WTC11 (cell line): ENCODE measurements around the gene ATG101. TPM values are rescaled to one million over a fixed set of nuclear protein-coding genes. Genes with fewer than 3 reads are reported as not detected.

Experiments
- ATAC-seq: fragments of 200-7000 bp; cut with Tn5 transposase; 2 replicates; pipeline ENCODE4 v1.10.0; 2021; ENCODE audit warnings: mild to moderate bottlenecking, moderate library complexity
- CTCF ChIA-PET: fragments of 300-600 bp; sonication (Branson Sonifier 250); formaldehyde crosslinking; loops from one replicate; lab custom pipeline; 2021; ENCODE audit warnings: antibody characterized with exemption; lab: Charles Lee
- POLR2A ChIA-PET: fragments of 350-600 bp; sonication (Branson Sonifier 250); formaldehyde crosslinking; loops from one replicate; lab custom pipeline; 2021; ENCODE audit warnings: antibody characterized with exemption; lab: Charles Lee
- DNase-seq: peaks from one replicate; pipeline ENCODE4 v3.0.0; 2021; ENCODE audit warnings: low spot score
- H3K27ac Mint-ChIP-seq: 2 replicates; pipeline ENCODE4 v1.8.0; 2021; ENCODE audit warnings: mixed read lengths
- H3K27me3 Mint-ChIP-seq: 2 replicates; pipeline ENCODE4 v1.8.0; 2021; ENCODE audit warnings: low read depth, mild to moderate bottlenecking, moderate library complexity, mixed read lengths
- H3K36me3 Mint-ChIP-seq: 2 replicates; pipeline ENCODE4 v1.8.0; 2021; ENCODE audit warnings: mixed read lengths
- H3K4me1 Mint-ChIP-seq: 2 replicates; pipeline ENCODE4 v1.8.0; 2022; ENCODE audit warnings: mixed read lengths
- H3K4me3 Mint-ChIP-seq: 2 replicates; pipeline ENCODE4 v1.8.0; 2021; ENCODE audit warnings: mild to moderate bottlenecking, moderate library complexity, mixed read lengths
- H3K9me3 Mint-ChIP-seq: 2 replicates; pipeline ENCODE4 v1.8.0; 2021; ENCODE audit warnings: mixed read lengths
- ARID4B ChIP-seq: sonication (generic); formaldehyde crosslinking; IDR thresholded peaks from 2 replicates; pipeline ENCODE4 v1.8.0; 2023; ENCODE audit warnings: missing genetic modification reagents, mild to moderate bottlenecking, borderline replicate concordance
- ATF1 ChIP-seq: sonication (generic); formaldehyde crosslinking; IDR thresholded peaks from 2 replicates; pipeline ENCODE4 v1.8.1; 2023; ENCODE audit warnings: mild to moderate bottlenecking, moderate library complexity, missing genetic modification reagents
- CDX4 ChIP-seq: fragments of 250-450 bp; sonication (Bioruptor Pico); IDR thresholded peaks from 2 replicates; pipeline ENCODE4 v1.9.0; 2021; ENCODE audit warnings: moderate library complexity, mild to moderate bottlenecking, inconsistent platforms, borderline replicate concordance
- E2F4 ChIP-seq: sonication (generic); formaldehyde crosslinking; IDR thresholded peaks from 2 replicates; pipeline ENCODE4 v1.8.1; 2022; ENCODE audit warnings: low read depth, mild to moderate bottlenecking, moderate library complexity, missing genetic modification reagents, borderline replicate concordance
- ELF4 ChIP-seq: sonication (generic); formaldehyde crosslinking; IDR thresholded peaks from 2 replicates; pipeline ENCODE4 v1.8.1; 2022; ENCODE audit warnings: low read depth, mild to moderate bottlenecking, moderate library complexity, missing genetic modification reagents
- FOXP4 ChIP-seq: sonication (generic); formaldehyde crosslinking; IDR thresholded peaks from 2 replicates; pipeline ENCODE4 v1.8.0; 2022; ENCODE audit warnings: mild to moderate bottlenecking, missing genetic modification reagents
- MYBL2 ChIP-seq: sonication (generic); formaldehyde crosslinking; IDR thresholded peaks from 2 replicates; pipeline ENCODE4 v1.8.1; 2023; ENCODE audit warnings: mild to moderate bottlenecking, moderate library complexity, missing genetic modification reagents
- NFYB ChIP-seq: sonication (generic); formaldehyde crosslinking; conservative IDR thresholded peaks from 2 replicates; pipeline ENCODE4 v1.8.0; 2022; ENCODE audit warnings: low read depth, missing genetic modification reagents
- RORB ChIP-seq: fragments of 250-450 bp; sonication (Bioruptor Pico); IDR thresholded peaks from 2 replicates; pipeline ENCODE4 v1.9.0; 2021; ENCODE audit warnings: mild to moderate bottlenecking
- SMAD3 ChIP-seq: sonication (generic); formaldehyde crosslinking; IDR thresholded peaks from 2 replicates; pipeline ENCODE4 v1.8.0; 2022; ENCODE audit warnings: missing genetic modification reagents, mild to moderate bottlenecking, borderline replicate concordance
- TEAD4 ChIP-seq: sonication (generic); formaldehyde crosslinking; IDR thresholded peaks from 2 replicates; pipeline ENCODE4 v1.8.0; 2022; ENCODE audit warnings: mild to moderate bottlenecking, missing genetic modification reagents
- USF1 ChIP-seq: sonication (generic); formaldehyde crosslinking; IDR thresholded peaks from 2 replicates; pipeline ENCODE4 v1.8.0; 2022; ENCODE audit warnings: mild to moderate bottlenecking, missing genetic modification reagents
- USF2 ChIP-seq: sonication (generic); formaldehyde crosslinking; IDR thresholded peaks from 2 replicates; pipeline ENCODE4 v1.8.1; 2023; ENCODE audit warnings: mild to moderate bottlenecking, missing genetic modification reagents, moderate library complexity
- ZBTB43 ChIP-seq: sonication (generic); formaldehyde crosslinking; IDR thresholded peaks from 2 replicates; pipeline ENCODE4 v1.8.1; 2023; ENCODE audit warnings: mild to moderate bottlenecking, missing genetic modification reagents
- ZNF138 ChIP-seq: sonication (generic); formaldehyde crosslinking; conservative IDR thresholded peaks from 2 replicates; pipeline ENCODE4 v1.8.1; 2022; ENCODE audit warnings: mild to moderate bottlenecking, moderate library complexity, missing genetic modification reagents
- ZNF232 ChIP-seq: sonication (generic); formaldehyde crosslinking; IDR thresholded peaks from 2 replicates; pipeline ENCODE4 v1.8.0; 2022; ENCODE audit warnings: mild to moderate bottlenecking, missing genetic modification reagents
- ZNF263 ChIP-seq: sonication (generic); formaldehyde crosslinking; IDR thresholded peaks from 2 replicates; pipeline ENCODE4 v1.8.1; 2022; ENCODE audit warnings: low read depth, mild to moderate bottlenecking, moderate library complexity, missing genetic modification reagents
- ZNF425 ChIP-seq: fragments of 250-450 bp; sonication (Bioruptor Pico); conservative IDR thresholded peaks from 2 replicates; pipeline ENCODE4 v1.9.0; 2021; ENCODE audit warnings: mild to moderate bottlenecking
- total RNA-seq: library from RNA; stranded (reverse); gene quantifications from 3 replicates; pipeline ENCODE4 v1.2.3, GENCODE V29; 2021
- TF ChIP-seq, protein P1 (sequence below): sonication (generic); formaldehyde crosslinking; IDR thresholded peaks from 2 replicates; pipeline ENCODE4 v1.8.1; 2022; ENCODE audit warnings: missing genetic modification reagents, borderline replicate concordance

Gene ATG101
- total RNA-seq, 1 experiment from 2014 or later: 52.1 TPM

- Mint-ChIP-seq H3K36me3 (no peaks in the 10 kb centered on the region), H3K4me1 (peaks cover 28% of the 10 kb centered on the region), H3K27ac (no peak overlapping the region), H3K9me3 (no peaks in the 10 kb centered on the region), H3K27me3 (peaks cover 50% of the 10 kb centered on the region), H3K4me3 (peak overlapping the region; percentile 86)
- ChIA-PET CTCF (interaction anchor here (6.6 kb wide), 1 partner anchor 24 kb away, joined by 57 read pairs; no protein-coding TSS in a partner anchor), POLR2A (no interaction called here)
- DNase-seq (no peak), ATAC-seq (no peak)
- TF ChIP-seq, protein P1, sequence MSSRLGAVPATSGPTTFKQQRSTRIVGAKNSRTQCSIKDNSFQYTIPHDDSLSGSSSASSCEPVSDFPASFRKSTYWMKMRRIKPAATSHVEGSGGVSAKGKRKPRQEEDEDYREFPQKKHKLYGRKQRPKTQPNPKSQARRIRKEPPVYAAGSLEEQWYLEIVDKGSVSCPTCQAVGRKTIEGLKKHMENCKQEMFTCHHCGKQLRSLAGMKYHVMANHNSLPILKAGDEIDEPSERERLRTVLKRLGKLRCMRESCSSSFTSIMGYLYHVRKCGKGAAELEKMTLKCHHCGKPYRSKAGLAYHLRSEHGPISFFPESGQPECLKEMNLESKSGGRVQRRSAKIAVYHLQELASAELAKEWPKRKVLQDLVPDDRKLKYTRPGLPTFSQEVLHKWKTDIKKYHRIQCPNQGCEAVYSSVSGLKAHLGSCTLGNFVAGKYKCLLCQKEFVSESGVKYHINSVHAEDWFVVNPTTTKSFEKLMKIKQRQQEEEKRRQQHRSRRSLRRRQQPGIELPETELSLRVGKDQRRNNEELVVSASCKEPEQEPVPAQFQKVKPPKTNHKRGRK (CRISPR knock-in tag): no peak
- TF ChIP-seq ARID4B (CRISPR knock-in tag) (no peak), ZBTB43 (no peak), ZNF263 (no peak), NFYB (CRISPR knock-in tag) (no peak), ZNF232 (CRISPR knock-in tag) (no peak), E2F4 (CRISPR knock-in tag) (no peak), USF1 (CRISPR knock-in tag) (no peak), SMAD3 (CRISPR knock-in tag) (no peak), ATF1 (CRISPR knock-in tag) (no peak), FOXP4 (CRISPR knock-in tag) (no peak), ZNF138 (CRISPR knock-in tag) (no peak)
These were observed 20.5 kb upstream of the ATG101 start for GRCh38 chr12:52049286-52049685.

GRCh38 chr12:52049688-52050087 lies 20.1 kb upstream of the ATG101 start:
- POLR2A ChIA-PET: interaction anchor here (1.7 kb wide), 1 partner anchor 18 kb away, joined by 4 read pairs; no protein-coding TSS in a partner anchor
- Mint-ChIP-seq H3K27me3 (peaks cover 50% of the 10 kb centered on the region), H3K36me3 (no peaks in the 10 kb centered on the region), H3K9me3 (no peaks in the 10 kb centered on the region), H3K4me1 (peaks cover 28% of the 10 kb centered on the region), H3K4me3 (peak overlapping the region; percentile 86), H3K27ac (no peak overlapping the region)
- CTCF ChIA-PET: interaction anchor here (2.1 to 2.9 kb wide), 3 partner anchors 20 to 26 kb away, joined by 6 to 57 read pairs (median 24); partner anchors contain the start of gene ATG101
- ATAC-seq (no peak), DNase-seq (no peak)
- TF ChIP-seq RORB (CRISPR knock-in tag) (no peak), MYBL2 (no peak), CDX4 (CRISPR knock-in tag) (no peak), ELF4 (CRISPR knock-in tag) (no peak), TEAD4 (CRISPR knock-in tag) (no peak), USF2 (CRISPR knock-in tag) (no peak), ZNF425 (CRISPR knock-in tag) (no peak)
